ENCODE data around the gene RBM39.
"Not testable (repeated sequence)": the region's sequence is repeated elsewhere in the genome, so short reads cannot be mapped to it uniquely, and the experiment has no call there.

RBM39 gene

GRCh38 chr20:35762461-35762860 is 20.4 kb upstream of the RBM39 start:
- Histone ChIP-seq H3K18ac (ENCODE audit: low read depth in 1 of 2, low read length in 2 of 2) (no peak overlapping the region), H3K36me3 (ENCODE audit: control insufficient read depth in 1 of 2, insufficient read depth in 2 of 2, low read depth in 1 of 2, low read length in 2 of 2) (no peaks in the 10 kb centered on the region), H4K8ac (ENCODE audit: low read length) (no peak overlapping the region), H2AK5ac (ENCODE audit: low read length, severe bottlenecking) (no peak overlapping the region), H2BK15ac (ENCODE audit: low read depth, poor library complexity, severe bottlenecking) (no peak overlapping the region), H3K79me1 (replicated peaks; ENCODE audit: low read length, poor library complexity, severe bottlenecking) (no peaks in the 10 kb centered on the region), H3K9me3 (ENCODE audit: control insufficient read depth, low read length) (no peaks in the 10 kb centered on the region), H3K4me2 (ENCODE audit: low read length, poor library complexity, severe bottlenecking) (no peak overlapping the region), H4K91ac (ENCODE audit: low read length) (no peak overlapping the region), H3K27me3 (ENCODE audit: control insufficient read depth in 1 of 2, insufficient read depth in 1 of 2, low read length in 2 of 2) (no peaks in the 10 kb centered on the region), H3K9ac (ENCODE audit: low read length) (no peak overlapping the region), H2AFZ (ENCODE audit: low read depth, low read length) (no peak overlapping the region), H2BK120ac (ENCODE audit: low read depth, low read length) (no peak overlapping the region), H2BK12ac (ENCODE audit: low read length in 2 of 2) (no peak overlapping the region), H3K4me1 (ENCODE audit: control insufficient read depth, insufficient read depth, low read depth, low read length) (no peaks in the 10 kb centered on the region), H3K23ac (ENCODE audit: low read length in 2 of 2) (no peak overlapping the region), H3K4me3 (ENCODE audit: insufficient read depth in 1 of 2, low read depth in 1 of 2, low read length in 2 of 2) (no peak overlapping the region), H2BK5ac (ENCODE audit: low read depth, low read length, poor library complexity, severe bottlenecking) (no peak overlapping the region), H3K27ac (ENCODE audit: low read length, poor library complexity, severe bottlenecking) (no peak overlapping the region), H3K4ac (ENCODE audit: low read depth in 1 of 2, low read length in 2 of 2) (no peak overlapping the region), H3K14ac (ENCODE audit: low read length in 2 of 2) (no peak overlapping the region)
- 94% methylated on average over 3 of the region's 3 CpGs for WGBS
- no peak for DNase-seq

DNA sequence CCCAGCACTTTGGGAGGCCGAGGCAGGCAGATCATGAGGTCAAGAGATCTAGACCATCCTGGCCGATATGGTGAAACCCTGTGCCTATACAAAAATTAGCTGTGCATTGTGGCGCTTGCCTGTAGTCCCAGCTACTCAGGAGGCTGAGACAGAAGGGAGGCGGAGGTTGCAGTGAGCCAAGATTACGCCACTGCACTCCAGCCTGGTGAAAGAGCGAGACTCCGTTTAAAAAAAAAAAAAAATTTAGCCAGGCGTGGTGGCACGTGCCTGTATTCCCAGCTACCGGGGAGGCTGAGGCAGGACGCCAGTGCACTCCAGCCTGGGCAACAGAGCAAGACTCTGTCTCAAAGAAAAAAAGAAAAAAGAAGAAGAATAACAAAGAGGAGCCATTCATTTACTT is 19.5 kb upstream of the RBM39 start:
- 97% methylated on average over 9 of the region's 11 CpGs for WGBS
- not testable (repeated sequence) for H3K9me3 ChIP-seq (ENCODE audit: control insufficient read depth, low read length); H4K91ac ChIP-seq (ENCODE audit: low read length); H3K9ac ChIP-seq (ENCODE audit: low read length); H3K36me3 ChIP-seq (ENCODE audit: control insufficient read depth in 1 of 2, insufficient read depth in 2 of 2, low read depth in 1 of 2, low read length in 2 of 2); H3K18ac ChIP-seq (ENCODE audit: low read depth in 1 of 2, low read length in 2 of 2); H2BK5ac ChIP-seq (ENCODE audit: low read depth, low read length, poor library complexity, severe bottlenecking); DNase-seq; H3K23ac ChIP-seq (ENCODE audit: low read length in 2 of 2); H2BK15ac ChIP-seq (ENCODE audit: low read depth, poor library complexity, severe bottlenecking); H3K27me3 ChIP-seq (ENCODE audit: control insufficient read depth in 1 of 2, insufficient read depth in 1 of 2, low read length in 2 of 2); H3K4ac ChIP-seq (ENCODE audit: low read depth in 1 of 2, low read length in 2 of 2); H3K14ac ChIP-seq (ENCODE audit: low read length in 2 of 2); H3K4me1 ChIP-seq (ENCODE audit: control insufficient read depth, insufficient read depth, low read depth, low read length); H3K27ac ChIP-seq (ENCODE audit: low read length, poor library complexity, severe bottlenecking); H3K4me3 ChIP-seq (ENCODE audit: insufficient read depth in 1 of 2, low read depth in 1 of 2, low read length in 2 of 2); H3K4me2 ChIP-seq (ENCODE audit: low read length, poor library complexity, severe bottlenecking); H2BK120ac ChIP-seq (ENCODE audit: low read depth, low read length); H4K8ac ChIP-seq (ENCODE audit: low read length); H2AK5ac ChIP-seq (ENCODE audit: low read length, severe bottlenecking); H3K79me1 ChIP-seq (replicated peaks; ENCODE audit: low read length, poor library complexity, severe bottlenecking); H2AFZ ChIP-seq (ENCODE audit: low read depth, low read length); H2BK12ac ChIP-seq (ENCODE audit: low read length in 2 of 2)

- H2BK5ac ChIP-seq (ENCODE audit: low read depth, low read length, poor library complexity, severe bottlenecking): no peak overlapping the region
- H3K9me3 ChIP-seq (ENCODE audit: control insufficient read depth, low read length): no peaks in the 10 kb centered on the region
- H3K4me3 ChIP-seq (ENCODE audit: insufficient read depth in 1 of 2, low read depth in 1 of 2, low read length in 2 of 2): no peak overlapping the region
- peak; percentile 60 for DNase-seq
- H2AK5ac ChIP-seq (ENCODE audit: low read length, severe bottlenecking): no peak overlapping the region
- H4K91ac ChIP-seq (ENCODE audit: low read length): no peak overlapping the region
- no peak overlapping the region for H2BK120ac ChIP-seq (ENCODE audit: low read depth, low read length)
- no peak overlapping the region for H4K8ac ChIP-seq (ENCODE audit: low read length)
- no peak overlapping the region for H3K9ac ChIP-seq (ENCODE audit: low read length)
- no peak overlapping the region for H2BK12ac ChIP-seq (ENCODE audit: low read length in 2 of 2)
- no peak overlapping the region for H2AFZ ChIP-seq (ENCODE audit: low read depth, low read length)
- H3K4ac ChIP-seq (ENCODE audit: low read depth in 1 of 2, low read length in 2 of 2): no peak overlapping the region
- H3K14ac ChIP-seq (ENCODE audit: low read length in 2 of 2): no peak overlapping the region
- no peak overlapping the region for H3K27ac ChIP-seq (ENCODE audit: low read length, poor library complexity, severe bottlenecking)
- 83% methylated on average over 4 of the region's 4 CpGs for WGBS
- H3K79me1 ChIP-seq (replicated peaks; ENCODE audit: low read length, poor library complexity, severe bottlenecking): no peaks in the 10 kb centered on the region
- H3K36me3 ChIP-seq (ENCODE audit: control insufficient read depth in 1 of 2, insufficient read depth in 2 of 2, low read depth in 1 of 2, low read length in 2 of 2): no peaks in the 10 kb centered on the region
- H3K18ac ChIP-seq (ENCODE audit: low read depth in 1 of 2, low read length in 2 of 2): no peak overlapping the region
- no peaks in the 10 kb centered on the region for H3K27me3 ChIP-seq (ENCODE audit: control insufficient read depth in 1 of 2, insufficient read depth in 1 of 2, low read length in 2 of 2)
- H3K4me2 ChIP-seq (ENCODE audit: low read length, poor library complexity, severe bottlenecking): no peak overlapping the region
- no peak overlapping the region for H2BK15ac ChIP-seq (ENCODE audit: low read depth, poor library complexity, severe bottlenecking)
- no peaks in the 10 kb centered on the region for H3K4me1 ChIP-seq (ENCODE audit: control insufficient read depth, insufficient read depth, low read depth, low read length)
- H3K23ac ChIP-seq (ENCODE audit: low read length in 2 of 2): no peak overlapping the region
These were observed 15.1 kb upstream of the RBM39 start for GRCh38 chr20:35757098-35757705.

GRCh38 chr20:35756404-35756803 is 14.3 kb upstream of the RBM39 start:
- Histone ChIP-seq H4K91ac (ENCODE audit: low read length) (no peak overlapping the region), H3K14ac (ENCODE audit: low read length in 2 of 2) (no peak overlapping the region), H3K79me1 (replicated peaks; ENCODE audit: low read length, poor library complexity, severe bottlenecking) (no peaks in the 10 kb centered on the region), H2BK120ac (ENCODE audit: low read depth, low read length) (no peak overlapping the region), H3K27me3 (ENCODE audit: control insufficient read depth in 1 of 2, insufficient read depth in 1 of 2, low read length in 2 of 2) (no peaks in the 10 kb centered on the region), H3K18ac (ENCODE audit: low read depth in 1 of 2, low read length in 2 of 2) (no peak overlapping the region), H3K9me3 (ENCODE audit: control insufficient read depth, low read length) (no peaks in the 10 kb centered on the region), H4K8ac (ENCODE audit: low read length) (no peak overlapping the region), H3K36me3 (ENCODE audit: control insufficient read depth in 1 of 2, insufficient read depth in 2 of 2, low read depth in 1 of 2, low read length in 2 of 2) (no peaks in the 10 kb centered on the region), H3K4me2 (ENCODE audit: low read length, poor library complexity, severe bottlenecking) (no peak overlapping the region), H2AFZ (ENCODE audit: low read depth, low read length) (no peak overlapping the region), H2AK5ac (ENCODE audit: low read length, severe bottlenecking) (no peak overlapping the region), H2BK12ac (ENCODE audit: low read length in 2 of 2) (no peak overlapping the region), H2BK15ac (ENCODE audit: low read depth, poor library complexity, severe bottlenecking) (no peak overlapping the region), H3K4me3 (ENCODE audit: insufficient read depth in 1 of 2, low read depth in 1 of 2, low read length in 2 of 2) (no peak overlapping the region), H3K23ac (ENCODE audit: low read length in 2 of 2) (no peak overlapping the region), H2BK5ac (ENCODE audit: low read depth, low read length, poor library complexity, severe bottlenecking) (no peak overlapping the region), H3K9ac (ENCODE audit: low read length) (no peak overlapping the region), H3K4ac (ENCODE audit: low read depth in 1 of 2, low read length in 2 of 2) (no peak overlapping the region), H3K27ac (ENCODE audit: low read length, poor library complexity, severe bottlenecking) (no peak overlapping the region), H3K4me1 (ENCODE audit: control insufficient read depth, insufficient read depth, low read depth, low read length) (no peaks in the 10 kb centered on the region)
- WGBS: 100% methylated on average over 3 of the region's 4 CpGs
- no peak for DNase-seq

All from mesenchymal stem cell (in vitro differentiated cells and primary cell).